GM19240 (cell line): ENCODE measurements around the gene BFAR.
"Not testable (repeated sequence)": the region's sequence is repeated elsewhere in the genome, so short reads cannot be mapped to it uniquely, and the experiment has no call there.

Experiments
- DNase-seq: peaks from one replicate; pipeline ENCODE4 v3.0.0; 2011; ENCODE audit warnings: low spot score; ENCODE audit not compliant: insufficient read length

The BFAR gene

GRCh38 chr16:14632693-14633569 lies at the start of gene BFAR:
BFAR (plus strand) TSS chr16:14632951; CDS start chr16:14644347, 11,396 bp downstream.
- DNase-seq = peak; percentile 83

- no peak for DNase-seq
Measured at GRCh38 chr16:14585287-14585686, 47.5 kb upstream of the BFAR start.

DNA sequence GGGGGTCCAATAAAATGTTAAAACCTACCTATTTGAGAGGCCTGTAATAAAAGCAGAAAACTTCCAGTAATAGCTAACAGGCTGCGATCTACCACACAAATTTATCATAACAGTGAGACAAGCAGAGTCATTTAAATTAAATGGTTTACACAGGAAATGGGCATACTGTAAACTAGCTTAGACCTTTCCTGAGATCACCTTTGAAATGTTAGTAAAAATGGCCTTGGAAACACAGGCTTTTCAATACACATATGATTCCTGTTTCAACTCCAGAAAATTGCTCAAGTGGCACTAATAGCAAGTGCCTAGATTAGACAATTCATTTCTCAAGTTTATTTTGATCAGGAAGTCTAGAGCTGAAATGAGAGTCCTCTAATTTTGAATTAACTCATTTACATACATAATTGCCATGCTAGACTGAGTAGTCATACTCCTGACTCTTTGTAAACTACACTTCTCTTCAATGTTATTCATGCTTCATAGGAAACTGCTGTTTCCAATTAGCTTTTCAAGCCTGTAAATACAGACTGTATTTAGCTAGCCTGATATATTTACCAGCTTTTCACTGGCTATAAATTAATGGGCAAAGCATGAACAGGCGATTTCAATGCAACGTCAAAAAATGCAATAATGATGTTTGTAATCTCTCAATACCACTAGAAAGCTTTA lies 46.0 kb upstream of the BFAR start:
- DNase-seq = no peak

- DNase-seq = no peak
Measured at GRCh38 chr16:14600164-14600563, 32.6 kb upstream of the BFAR start.

- DNase-seq = no peak
Measured at GRCh38 chr16:14602443-14602963, 30.2 kb upstream of the BFAR start.

- no peak for DNase-seq
Measured at GRCh38 chr16:14606102-14606501, 26.6 kb upstream of the BFAR start.

- no peak for DNase-seq
Measured at GRCh38 chr16:14608111-14608566, 24.6 kb upstream of the BFAR start.

DNA sequence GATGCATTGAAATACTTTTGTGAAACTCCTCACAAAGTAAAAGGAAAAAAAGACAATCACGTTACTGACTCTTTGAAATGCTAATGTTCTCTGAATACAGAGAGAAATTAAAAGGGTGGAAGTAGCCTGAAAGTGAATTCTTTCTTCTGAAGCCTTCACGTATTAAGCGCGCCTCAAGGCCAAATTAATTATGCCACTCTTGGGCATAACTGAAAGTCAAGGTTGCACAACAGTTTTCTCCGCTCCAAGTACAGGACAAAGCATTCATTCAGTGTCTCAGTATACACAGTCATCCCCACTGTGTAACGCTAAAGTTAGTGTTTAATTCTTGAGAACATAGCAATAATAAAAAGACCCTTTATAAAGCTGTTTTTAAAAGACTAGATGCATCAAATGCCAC lies 24.1 kb upstream of the BFAR start:
- no peak for DNase-seq

DNA sequence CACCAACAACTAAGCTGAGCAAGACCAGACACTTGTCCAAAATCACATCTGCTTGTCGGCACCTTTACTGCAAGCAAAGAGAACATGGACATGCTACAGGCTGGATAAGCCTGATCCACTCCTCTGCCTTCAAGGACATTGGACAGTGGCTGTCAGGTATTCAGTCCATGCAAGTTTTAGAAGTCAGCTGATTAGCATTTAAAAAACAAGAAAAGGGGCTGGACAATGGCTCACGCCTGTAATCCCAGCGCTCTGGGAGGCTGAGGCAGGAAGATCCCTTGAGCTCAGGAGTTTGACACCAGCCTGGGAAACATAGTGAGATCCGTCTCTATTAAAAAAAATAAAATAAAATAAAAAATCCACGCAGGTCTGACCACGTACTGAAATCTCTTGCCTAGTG lies 23.0 kb upstream of the BFAR start:
- DNase-seq = no peak

GRCh38 chr16:14611660-14612059 lies 21.1 kb upstream of the BFAR start:
- no peak for DNase-seq

DNA sequence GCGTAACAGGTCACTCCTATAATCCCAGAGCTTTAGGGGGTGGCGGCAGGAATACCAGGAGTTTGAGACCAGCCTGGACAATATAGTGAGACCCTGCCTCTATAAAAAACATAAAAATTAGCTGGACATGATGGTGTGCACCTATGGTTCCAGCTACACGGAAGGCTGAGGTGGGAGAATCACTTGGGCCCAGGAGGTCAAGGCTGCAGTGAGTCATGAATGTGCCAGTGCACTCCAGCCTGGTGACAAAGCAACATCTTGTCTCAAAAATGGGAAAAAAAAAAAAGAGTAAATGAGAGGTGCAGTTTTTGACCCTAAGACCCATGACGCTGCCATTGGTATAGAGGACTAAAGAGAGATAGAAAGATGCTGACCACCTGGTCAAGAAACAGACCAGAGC lies 18.8 kb upstream of the BFAR start:
- no peak for DNase-seq

- DNase-seq = no peak
Measured at GRCh38 chr16:14616280-14616679, 16.5 kb upstream of the BFAR start.

DNA sequence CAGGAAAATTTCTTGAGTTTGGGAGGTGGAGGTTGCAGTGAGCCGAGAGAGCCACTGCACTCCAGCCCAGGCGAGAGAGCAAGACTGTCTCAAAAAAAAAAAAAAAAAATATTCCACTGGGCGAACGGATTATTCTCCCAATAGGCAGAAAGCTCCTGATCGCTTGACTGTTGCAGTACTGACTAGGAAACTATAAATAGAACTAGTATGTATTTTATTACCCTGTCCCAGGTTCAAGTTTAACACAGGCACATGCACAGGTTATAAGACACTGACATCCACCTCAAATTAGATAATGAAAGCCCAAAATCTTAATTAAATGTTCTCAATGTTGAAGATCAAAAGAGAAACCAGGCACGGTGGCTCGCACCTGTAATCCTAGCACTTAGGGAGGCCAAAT lies 14.2 kb upstream of the BFAR start:
- no peak for DNase-seq

DNA sequence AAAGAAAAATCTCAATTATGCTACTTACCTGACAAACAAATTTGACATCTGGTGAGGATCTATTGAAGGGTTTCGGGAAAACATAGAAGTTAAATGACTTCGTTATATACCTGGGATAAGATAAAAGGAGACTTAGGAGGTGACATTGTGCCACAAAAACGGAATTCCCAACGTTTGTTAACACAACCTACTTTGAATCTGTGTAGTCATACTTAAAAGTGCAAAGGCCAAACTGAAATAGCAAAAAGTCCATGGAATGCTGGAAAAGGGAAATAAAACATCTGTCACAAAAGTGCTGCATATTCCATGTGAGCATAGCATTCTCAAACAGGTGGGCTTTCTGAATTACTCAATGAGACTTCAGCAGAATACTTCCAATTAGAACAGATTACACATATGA lies 5.7 kb upstream of the BFAR start:
- no peak for DNase-seq

DNA sequence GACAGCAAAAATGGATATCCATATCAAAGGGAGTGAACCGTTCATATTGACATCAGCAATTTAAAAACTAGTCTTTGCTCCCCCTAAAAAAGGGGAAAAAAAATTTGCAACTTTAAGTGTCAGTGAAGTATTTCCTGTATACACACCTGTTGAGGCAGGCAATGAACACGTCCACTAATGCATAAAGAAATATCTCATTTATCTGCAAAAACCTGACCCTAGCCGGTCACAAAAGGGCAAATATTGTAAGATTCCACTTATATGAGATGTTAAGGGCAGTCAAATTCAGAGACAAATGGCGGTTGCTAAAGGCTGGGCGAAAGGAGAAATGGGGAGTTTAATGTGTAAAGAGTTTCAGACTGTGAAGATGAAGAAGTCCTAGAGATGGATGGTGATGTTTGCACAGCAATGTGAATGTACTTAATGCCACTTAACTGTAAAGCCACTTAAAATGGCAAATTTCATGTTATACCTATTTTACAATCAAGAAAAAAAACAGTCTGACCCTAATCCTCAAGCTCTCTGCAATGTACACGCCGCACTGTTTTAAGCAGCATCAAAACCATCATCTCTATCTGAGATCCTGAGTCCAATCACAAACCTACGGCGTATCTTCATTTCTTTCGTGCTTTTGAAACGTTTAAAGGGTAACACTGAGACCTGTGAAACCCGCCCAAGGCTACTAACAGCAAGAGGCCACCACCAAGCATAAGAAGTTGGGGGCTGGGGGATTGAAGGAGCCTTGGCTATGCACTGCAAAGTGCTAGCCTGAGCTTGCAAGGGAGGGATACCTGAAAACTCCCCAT lies 3.7 kb upstream of the BFAR start:
- no peak for DNase-seq

DNA sequence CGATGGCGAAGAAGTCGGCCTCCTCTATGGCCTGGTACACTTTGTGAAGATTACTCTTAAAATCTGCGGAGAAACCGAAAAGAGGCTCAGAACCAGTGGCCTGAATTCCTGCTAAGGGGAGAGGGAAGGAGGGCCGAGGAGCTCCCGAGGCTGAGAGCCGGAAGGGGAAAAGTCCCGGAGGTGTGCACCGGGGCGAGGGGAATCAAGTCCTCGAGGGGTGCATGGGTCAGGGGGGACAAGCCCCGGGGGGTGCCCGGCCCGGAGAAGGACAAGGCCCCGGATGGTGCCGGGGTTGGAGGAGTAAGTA lies 3.2 kb upstream of the BFAR start:
- DNase-seq = no peak

- DNase-seq = peak; percentile 82
Measured at GRCh38 chr16:14629919-14630619, 2.7 kb upstream of the BFAR start, which contains the start of gene PARN. PARN (minus strand) TSS chr16:14630260; CDS start chr16:14630125, 135 bp downstream.

GRCh38 chr16:14630620-14631330 lies 2.0 kb upstream of the BFAR start:
- DNase-seq = not testable (repeated sequence)

DNA sequence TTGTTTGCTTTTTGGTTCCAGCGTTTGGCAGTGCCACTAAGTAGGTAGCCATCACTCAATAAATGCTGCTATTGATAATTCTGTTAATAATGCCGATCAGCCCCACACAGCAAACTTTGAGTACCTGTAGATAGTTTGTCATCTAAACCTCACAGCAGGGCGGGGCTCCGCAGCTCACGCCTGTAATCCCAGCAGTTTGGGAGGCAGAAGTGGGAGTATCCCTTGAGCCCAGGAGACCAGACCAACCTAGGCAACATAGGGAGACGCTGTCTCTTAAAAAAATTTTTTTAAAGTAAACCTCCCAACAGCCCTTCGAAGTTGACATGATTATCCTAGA lies 1.6 kb downstream of the BFAR start:
- DNase-seq = no peak

GRCh38 chr16:14635395-14636165 lies 2.8 kb downstream of the BFAR start:
- no peak for DNase-seq
